Upper lobe of left lung (tissue), 4 donors: ENCODE measurements around the gene GRK1.

Source experiments
- CTCF ChIP-seq, 6 experiments: fragments of 450-650 bp in 4 of 6; fragments of 200-600 bp in 2 of 6; sonication (generic) in 2 of 6; IDR thresholded peaks; one replicate each; pipeline ENCODE4 v1.5.1; 2016 to 2019; ENCODE audit warnings: antibody characterized with exemption in 6 of 6
- EP300 ChIP-seq, 4 donors: sonication (generic); formaldehyde crosslinking; IDR thresholded peaks; one replicate each; pipeline ENCODE4 v1.5.1; 2017; ENCODE audit warnings: antibody characterized with exemption in 4 of 4, control low read depth in 2 of 4
- POLR2A ChIP-seq, 4 donors: fragments of 450-650 bp; IDR thresholded peaks; one replicate each; pipeline ENCODE4 v1.5.1; 2016 to 2017; ENCODE audit warnings: antibody characterized with exemption in 4 of 4, mild to moderate bottlenecking in 2 of 4
- POLR2AphosphoS5 ChIP-seq, 2 donors: sonication (generic); formaldehyde crosslinking; IDR thresholded peaks; one replicate each; pipeline ENCODE4 v1.5.1; 2017; ENCODE audit warnings: antibody characterized with exemption in 2 of 2

- TF ChIP-seq CTCF (IDR thresholded peaks at IDR 0.05), result no peak
- no peak for TF ChIP-seq POLR2AphosphoS5 (IDR thresholded peaks at IDR 0.05)
- no peak for TF ChIP-seq POLR2A (IDR thresholded peaks at IDR 0.05)
- TF ChIP-seq EP300 (IDR thresholded peaks at IDR 0.05), result no peak
Measured at GRCh38 chr13:113657851-113658741, 8.9 kb upstream of the GRK1 start, which contains the start of gene ATP4B.
